Superior temporal gyrus (tissue), 1 donor: Measurements from ENCODE around the gene TMSB15B.
"Not testable (repeated sequence)": the region's sequence is repeated elsewhere in the genome, so short reads cannot be mapped to it uniquely, and the experiment has no call there.

Experiments used
- DNase-seq: peaks from one replicate; pipeline ENCODE4 v3.0.0-alpha.2; 2016; ENCODE audit errors: extremely low spot score

Gene TMSB15B

GRCh38 chrX:103962411-103963278 lies at the start of gene TMSB15B:
Gene TMSB15B, plus strand, starts transcription at chrX:103962627.
- DNase-seq = not testable (repeated sequence)

DNA sequence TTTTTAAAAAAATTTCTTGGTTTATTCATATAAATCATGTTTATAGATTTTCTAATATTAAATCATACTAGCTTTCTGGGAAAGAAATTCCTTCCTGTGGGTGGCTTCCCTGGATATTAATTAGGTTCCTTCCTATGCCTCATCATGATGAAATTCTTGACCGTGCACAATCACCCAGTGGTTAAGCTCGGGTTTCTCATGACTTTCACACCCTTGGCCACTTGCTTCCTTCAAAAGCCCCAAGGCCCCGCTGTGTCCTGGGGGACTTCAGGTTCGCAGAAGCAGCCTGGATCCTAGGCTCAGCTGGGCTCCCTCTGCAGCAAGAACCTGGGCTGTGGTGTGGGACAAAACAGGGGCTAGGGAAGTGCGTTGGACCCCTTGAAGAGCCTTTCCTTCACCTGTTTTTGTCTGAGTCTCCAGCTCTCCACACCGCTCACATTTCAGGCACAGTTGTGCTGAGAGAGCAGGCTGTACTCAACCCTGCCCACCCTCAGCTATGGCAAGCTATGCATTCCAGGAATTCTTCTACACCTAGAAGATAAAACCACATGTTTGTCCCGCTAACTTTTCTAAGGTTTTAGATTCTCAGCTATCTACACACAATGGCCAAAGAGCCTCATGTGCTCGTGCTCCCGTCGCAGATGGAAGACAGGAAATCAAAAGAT lies 48.9 kb upstream of the TMSB15B start:
- no peak for DNase-seq

GRCh38 chrX:103918050-103918449 lies 44.4 kb upstream of the TMSB15B start:
- peak; percentile 67 for DNase-seq

DNA sequence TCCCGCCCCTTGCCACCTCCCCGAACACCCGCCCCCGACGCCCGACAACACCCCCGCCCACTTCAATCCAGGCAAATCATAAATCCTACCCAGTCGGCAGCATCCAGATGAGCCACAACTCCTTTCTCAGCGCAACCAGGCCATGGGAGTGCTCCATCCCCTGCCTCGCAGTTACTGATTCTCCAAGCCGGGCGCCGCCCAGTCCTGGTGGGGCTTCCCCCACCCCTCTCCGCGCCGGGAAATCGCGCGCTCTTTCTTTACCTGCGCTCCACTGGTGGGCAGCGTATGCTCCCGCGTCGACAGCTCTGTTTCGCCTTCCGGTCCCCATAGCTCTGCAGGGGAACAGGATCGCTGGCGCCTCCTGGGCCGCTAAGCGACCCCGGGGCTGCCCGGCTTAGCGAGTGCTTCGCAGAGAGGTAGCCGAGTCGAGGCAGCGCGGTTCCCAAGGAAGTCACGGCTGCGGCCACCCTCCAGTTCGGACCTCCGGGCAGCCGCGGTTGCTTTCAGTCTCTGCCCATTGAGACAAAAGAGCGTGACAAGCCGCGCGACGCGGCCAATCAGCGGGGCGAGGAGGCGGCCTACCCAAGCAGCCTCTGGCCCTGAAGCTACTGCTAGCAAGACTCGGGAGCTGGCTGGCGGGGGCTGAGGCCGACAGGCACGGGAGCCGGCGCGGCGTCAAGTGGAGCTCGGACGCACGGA lies 43.7 kb upstream of the TMSB15B start:
- peak; percentile 53 for DNase-seq

GRCh38 chrX:103919270-103919637 lies 43.2 kb upstream of the TMSB15B start:
- peak; percentile 14 for DNase-seq

DNA sequence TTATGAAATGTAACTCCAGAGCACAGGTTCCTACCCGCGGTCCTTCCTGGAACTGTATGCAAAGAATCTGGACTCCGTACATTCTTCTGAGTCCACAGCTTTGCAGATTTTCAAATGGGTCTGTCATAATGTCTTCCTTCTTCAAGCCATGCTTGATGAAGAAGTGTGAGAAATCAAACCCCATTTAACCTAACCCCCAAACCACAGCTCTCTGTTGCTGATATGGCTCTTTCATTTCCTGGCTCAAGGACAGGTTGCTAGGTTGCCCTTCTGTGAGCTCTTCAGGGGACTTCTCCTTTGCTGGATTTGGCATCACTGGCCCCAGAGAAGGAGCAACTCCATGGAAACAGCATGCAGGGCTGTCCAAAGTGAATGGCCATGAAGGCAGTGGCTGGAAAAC lies 41.9 kb upstream of the TMSB15B start:
- not testable (repeated sequence) for DNase-seq

DNA sequence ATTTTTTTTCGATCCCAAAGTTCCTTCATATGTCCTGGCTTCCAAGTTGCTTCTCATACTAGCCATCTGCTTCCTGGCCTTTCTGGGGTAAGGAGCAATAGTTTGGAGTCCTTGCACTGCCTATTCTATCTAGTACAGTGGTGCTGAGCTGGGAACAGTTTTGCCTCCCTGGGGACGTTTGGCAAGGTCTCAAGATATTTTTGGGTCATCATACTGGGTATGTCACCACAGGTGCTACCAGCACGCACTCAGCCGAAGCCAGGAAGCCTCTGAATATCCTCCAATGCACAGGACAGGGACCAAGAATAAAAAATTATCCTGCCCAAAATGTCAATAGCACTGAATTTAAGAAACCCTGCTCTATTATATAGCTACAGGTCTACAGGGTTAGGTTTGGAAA lies 35.4 kb upstream of the TMSB15B start:
- DNase-seq = no peak

- DNase-seq = no peak
Measured at GRCh38 chrX:103927633-103928032, 34.8 kb upstream of the TMSB15B start.

- DNase-seq = no peak
Measured at GRCh38 chrX:103932133-103932532, 30.3 kb upstream of the TMSB15B start.

DNA sequence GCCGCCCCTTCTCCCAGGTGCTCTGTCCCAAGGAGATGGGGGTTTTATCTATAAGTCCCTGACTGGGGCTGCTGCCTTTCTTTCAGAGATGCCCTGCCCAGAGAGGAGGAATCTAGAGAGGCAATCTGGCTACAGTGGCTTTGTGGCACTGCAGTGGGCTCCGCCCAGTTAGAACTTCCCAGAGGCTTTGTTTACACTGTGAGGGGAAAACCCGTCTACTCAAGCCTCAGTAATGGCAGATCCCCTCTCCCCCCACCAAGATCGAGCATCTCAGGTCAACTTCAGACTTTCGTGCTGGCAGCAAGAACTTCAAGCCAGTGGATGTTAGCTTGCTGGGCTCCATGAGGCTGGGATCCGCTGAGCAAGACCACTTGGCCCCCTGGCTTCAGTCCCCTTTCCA lies 22.2 kb upstream of the TMSB15B start:
- DNase-seq = not testable (repeated sequence)

DNA sequence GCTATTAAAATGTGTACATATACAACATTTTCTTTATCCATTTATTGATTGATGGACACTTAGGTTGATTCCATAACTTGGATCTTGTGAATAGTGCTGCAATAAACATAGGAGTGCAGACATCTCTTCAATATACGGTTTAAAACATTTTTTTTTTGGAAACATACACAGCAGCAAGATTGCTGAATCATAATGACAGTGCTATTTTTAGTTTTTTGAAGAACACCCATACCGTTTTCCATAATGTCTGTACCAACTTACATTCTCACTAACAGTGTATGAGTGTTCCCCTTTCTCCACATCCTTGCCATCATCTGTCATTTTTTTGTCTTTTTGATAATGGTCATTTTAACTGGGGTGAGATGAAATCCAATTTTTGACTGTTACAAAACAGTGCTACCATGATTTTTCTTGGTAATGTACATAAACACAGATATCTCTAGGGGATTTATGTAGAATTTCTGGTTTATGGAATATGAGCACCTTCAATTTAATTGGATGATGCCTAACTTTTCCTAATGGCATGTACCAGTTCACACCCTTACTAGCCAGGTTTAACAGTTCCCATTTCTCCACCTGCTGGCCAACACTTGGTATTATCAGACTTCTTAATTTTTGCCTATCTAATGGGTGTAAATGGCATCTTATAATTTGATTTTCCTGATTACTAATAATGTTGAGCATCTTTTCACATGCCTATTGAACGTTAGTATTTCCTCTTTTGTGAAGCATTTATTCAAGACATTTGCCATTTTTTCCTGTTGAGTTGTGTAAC lies 21.0 kb upstream of the TMSB15B start:
- peak; percentile 33 for DNase-seq

- DNase-seq = no peak
Measured at GRCh38 chrX:103949506-103949905, 12.9 kb upstream of the TMSB15B start.

GRCh38 chrX:103953353-103953752 lies 9.1 kb upstream of the TMSB15B start:
- DNase-seq = no peak

DNA sequence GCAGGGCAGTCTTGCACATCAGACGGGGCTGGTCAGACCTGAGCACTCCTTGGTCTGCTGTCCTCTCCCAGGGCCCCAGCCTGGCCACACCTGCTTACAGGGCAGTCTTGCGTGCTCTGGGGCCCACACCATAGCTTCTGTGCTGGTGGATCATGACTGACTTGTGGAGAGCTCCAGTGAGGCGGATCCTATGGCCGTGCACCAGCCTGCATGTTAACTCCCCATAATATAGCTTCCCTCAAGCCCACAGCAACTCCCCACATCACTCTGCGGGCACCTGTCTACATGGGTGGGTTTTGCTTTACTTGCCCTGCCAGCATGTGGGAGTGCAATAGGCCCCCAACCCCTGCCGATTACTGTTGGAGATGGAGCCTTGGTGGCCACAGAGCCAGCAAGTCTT lies 8.2 kb upstream of the TMSB15B start:
- DNase-seq = no peak

DNA sequence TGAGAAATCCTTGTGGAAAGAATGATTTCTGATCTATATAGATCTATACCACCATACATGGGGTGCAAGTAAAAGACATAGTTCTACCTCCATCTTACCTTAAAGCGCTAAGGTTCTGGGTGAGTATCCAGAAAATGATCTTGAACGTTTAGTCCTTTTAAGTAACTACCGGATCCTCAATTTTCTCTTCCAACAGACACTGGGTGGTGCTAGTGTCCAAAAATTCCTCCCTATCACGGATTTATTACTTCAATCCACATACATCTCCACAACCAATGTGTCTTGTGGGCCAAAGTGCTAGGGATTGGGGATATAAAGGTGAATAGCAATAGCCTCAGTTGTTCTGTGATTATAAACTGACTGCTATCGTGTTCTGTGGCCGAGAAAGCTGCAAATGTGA lies 1.8 kb upstream of the TMSB15B start:
- not testable (repeated sequence) for DNase-seq

DNA sequence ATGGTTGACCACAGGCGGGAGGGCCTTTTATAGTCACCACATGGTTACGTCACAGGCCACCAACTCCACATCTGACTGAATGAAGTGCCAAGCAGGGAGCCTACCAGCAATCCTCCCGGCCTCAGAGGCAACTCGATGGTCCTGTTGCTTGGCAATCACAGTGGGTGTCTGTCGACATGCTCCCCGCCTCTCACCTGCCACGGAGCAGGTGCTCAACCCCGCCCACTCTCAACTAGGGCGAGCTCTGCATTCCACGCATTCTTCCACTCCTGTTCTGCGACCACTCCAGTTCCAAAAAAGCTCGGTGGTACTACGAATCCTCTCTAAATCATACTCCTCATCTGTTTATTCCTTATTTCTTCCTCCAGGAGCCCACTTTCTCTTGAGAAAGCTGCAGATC lies 21.1 kb downstream of the TMSB15B start:
- not testable (repeated sequence) for DNase-seq

- DNase-seq = no peak
Measured at GRCh38 chrX:103999234-103999633, 36.8 kb downstream of the TMSB15B start.

GRCh38 chrX:104008831-104009230 lies 46.4 kb downstream of the TMSB15B start:
- DNase-seq = no peak

DNA sequence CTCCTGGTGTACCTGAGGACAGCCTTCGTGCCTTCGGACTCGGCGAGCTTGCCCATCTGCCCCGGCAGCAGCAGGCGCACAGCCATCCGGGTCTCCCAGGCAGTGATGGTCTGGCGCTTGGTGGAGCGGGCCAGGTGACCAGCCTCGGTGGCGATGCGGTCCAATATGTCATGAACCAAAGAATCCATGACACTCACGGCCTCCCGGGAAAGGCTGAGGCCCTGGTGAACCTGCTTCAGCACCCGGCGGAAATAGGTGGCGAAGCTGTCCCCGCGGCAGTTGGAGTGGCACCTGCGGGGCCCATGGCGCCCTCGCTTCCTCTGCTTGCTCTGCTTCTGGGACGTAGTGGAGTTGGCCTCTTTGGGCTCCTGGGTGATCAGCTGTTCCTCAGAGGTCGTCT lies 50.7 kb downstream of the TMSB15B start:
- DNase-seq = no peak

- DNase-seq = no peak
Measured at GRCh38 chrX:104013606-104014005, 51.2 kb downstream of the TMSB15B start, which contains the start of gene H2BW1. Gene H2BW1, minus strand, starts transcription at chrX:104013708. Its CDS starts 132 bp downstream, at chrX:104013576.

DNA sequence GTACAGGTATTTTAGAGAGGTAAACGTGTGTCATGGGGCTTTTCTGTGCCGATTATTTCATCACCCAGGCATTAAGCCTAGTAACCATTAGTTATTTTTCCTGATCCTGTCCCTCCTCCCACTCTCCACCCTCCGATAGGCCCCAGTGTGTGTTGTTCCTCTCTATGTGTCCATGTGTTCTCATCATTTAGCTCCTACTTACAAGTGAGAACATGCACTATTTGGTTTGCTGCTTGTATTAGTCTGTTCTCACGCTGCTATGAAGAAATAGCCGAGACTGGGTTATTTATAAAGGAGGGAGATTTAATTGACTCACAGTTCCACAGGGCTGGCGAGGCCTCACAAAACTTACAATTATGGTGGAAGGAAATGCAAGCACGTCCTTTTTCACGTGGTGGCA lies 53.1 kb downstream of the TMSB15B start:
- DNase-seq = not testable (repeated sequence)
